ENCODE results near the gene PIH1D1. TPM values are rescaled to one million over a fixed set of nuclear protein-coding genes. Genes with fewer than 3 reads are reported as not detected.

PIH1D1 gene
- total and polyA plus RNA-seq, 2 of the 13 experiments (the other 11 are each of a cell fraction or from before 2014, with no cell fraction given): 110 to 137 TPM

DNA sequence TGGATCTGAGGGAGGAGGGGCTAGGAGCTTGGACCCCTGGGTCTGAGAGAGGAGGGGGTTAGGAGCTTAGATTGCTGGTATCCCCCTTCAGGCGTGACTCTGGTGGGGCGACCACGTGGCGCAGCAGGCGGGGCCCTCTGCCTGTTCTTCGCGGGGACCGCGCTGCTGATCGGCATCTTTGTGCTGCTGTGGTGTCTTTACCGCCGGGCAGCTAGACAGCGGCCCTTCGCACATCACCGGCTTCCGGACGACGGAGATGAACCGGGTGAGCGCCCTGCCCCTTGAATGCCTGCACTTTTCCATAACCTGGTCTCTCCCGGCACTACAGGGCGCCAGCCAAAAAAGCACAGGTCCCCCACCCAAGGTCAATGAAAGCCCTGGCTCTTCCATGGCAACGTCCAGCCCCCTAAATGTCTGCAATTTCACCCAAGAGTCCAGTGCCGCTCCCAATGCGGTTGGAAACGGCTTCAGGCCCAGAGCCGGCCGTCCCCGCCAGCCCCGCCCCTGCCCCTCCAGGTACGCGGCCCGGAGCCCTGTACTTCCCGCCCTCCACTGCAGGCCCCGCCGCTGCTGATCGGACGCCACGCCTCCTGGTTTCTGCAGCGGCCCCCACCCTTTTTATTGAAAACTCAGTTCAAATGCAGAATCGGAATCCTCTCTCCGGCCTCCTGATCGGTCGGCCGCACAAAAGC lies 23.6 kb downstream of the PIH1D1 start (continued):
- TF ChIP-seq, protein P1, sequence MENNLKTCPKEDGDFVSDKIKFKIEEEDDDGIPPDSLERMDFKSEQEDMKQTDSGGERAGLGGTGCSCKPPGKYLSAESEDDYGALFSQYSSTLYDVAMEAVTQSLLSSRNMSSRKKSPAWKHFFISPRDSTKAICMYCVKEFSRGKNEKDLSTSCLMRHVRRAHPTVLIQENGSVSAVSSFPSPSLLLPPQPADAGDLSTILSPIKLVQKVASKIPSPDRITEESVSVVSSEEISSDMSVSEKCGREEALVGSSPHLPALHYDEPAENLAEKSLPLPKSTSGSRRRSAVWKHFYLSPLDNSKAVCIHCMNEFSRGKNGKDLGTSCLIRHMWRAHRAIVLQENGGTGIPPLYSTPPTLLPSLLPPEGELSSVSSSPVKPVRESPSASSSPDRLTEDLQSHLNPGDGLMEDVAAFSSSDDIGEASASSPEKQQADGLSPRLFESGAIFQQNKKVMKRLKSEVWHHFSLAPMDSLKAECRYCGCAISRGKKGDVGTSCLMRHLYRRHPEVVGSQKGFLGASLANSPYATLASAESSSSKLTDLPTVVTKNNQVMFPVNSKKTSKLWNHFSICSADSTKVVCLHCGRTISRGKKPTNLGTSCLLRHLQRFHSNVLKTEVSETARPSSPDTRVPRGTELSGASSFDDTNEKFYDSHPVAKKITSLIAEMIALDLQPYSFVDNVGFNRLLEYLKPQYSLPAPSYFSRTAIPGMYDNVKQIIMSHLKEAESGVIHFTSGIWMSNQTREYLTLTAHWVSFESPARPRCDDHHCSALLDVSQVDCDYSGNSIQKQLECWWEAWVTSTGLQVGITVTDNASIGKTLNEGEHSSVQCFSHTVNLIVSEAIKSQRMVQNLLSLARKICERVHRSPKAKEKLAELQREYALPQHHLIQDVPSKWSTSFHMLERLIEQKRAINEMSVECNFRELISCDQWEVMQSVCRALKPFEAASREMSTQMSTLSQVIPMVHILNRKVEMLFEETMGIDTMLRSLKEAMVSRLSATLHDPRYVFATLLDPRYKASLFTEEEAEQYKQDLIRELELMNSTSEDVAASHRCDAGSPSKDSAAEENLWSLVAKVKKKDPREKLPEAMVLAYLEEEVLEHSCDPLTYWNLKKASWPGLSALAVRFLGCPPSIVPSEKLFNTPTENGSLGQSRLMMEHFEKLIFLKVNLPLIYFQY (CRISPR knock-in tag; IDR thresholded peaks at IDR 0.05; ENCODE audit: borderline replicate concordance): no peak
- TF ChIP-seq, protein P2, sequence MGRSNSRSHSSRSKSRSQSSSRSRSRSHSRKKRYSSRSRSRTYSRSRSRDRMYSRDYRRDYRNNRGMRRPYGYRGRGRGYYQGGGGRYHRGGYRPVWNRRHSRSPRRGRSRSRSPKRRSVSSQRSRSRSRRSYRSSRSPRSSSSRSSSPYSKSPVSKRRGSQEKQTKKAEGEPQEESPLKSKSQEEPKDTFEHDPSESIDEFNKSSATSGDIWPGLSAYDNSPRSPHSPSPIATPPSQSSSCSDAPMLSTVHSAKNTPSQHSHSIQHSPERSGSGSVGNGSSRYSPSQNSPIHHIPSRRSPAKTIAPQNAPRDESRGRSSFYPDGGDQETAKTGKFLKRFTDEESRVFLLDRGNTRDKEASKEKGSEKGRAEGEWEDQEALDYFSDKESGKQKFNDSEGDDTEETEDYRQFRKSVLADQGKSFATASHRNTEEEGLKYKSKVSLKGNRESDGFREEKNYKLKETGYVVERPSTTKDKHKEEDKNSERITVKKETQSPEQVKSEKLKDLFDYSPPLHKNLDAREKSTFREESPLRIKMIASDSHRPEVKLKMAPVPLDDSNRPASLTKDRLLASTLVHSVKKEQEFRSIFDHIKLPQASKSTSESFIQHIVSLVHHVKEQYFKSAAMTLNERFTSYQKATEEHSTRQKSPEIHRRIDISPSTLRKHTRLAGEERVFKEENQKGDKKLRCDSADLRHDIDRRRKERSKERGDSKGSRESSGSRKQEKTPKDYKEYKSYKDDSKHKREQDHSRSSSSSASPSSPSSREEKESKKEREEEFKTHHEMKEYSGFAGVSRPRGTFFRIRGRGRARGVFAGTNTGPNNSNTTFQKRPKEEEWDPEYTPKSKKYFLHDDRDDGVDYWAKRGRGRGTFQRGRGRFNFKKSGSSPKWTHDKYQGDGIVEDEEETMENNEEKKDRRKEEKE (IDR thresholded peaks at IDR 0.05): no peak
- TF ChIP-seq ZNF446 (CRISPR knock-in tag; IDR thresholded peaks at IDR 0.05) (no peak), ZNF143 (CRISPR knock-in tag; IDR thresholded peaks at IDR 0.05) (no peak), ZNF264 (CRISPR knock-in tag; IDR thresholded peaks at IDR 0.05) (peak; percentile 64; the same call in 1 of the 2 replicates), EZH2 (conservative IDR thresholded peaks at IDR 0.05; ENCODE audit: low read depth, low read length) (0 out of 2 replicates have a peak, but pooled peaks have one; percentile 53), GZF1 (CRISPR knock-in tag; IDR thresholded peaks at IDR 0.05) (no peak), ZNF792 (CRISPR knock-in tag; IDR thresholded peaks at IDR 0.05) (no peak)
- TF ChIP-seq, protein P3, sequence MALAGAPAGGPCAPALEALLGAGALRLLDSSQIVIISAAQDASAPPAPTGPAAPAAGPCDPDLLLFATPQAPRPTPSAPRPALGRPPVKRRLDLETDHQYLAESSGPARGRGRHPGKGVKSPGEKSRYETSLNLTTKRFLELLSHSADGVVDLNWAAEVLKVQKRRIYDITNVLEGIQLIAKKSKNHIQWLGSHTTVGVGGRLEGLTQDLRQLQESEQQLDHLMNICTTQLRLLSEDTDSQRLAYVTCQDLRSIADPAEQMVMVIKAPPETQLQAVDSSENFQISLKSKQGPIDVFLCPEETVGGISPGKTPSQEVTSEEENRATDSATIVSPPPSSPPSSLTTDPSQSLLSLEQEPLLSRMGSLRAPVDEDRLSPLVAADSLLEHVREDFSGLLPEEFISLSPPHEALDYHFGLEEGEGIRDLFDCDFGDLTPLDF (CRISPR knock-in tag; IDR thresholded peaks at IDR 0.05): no peak
- TF ChIP-seq, protein P4, sequence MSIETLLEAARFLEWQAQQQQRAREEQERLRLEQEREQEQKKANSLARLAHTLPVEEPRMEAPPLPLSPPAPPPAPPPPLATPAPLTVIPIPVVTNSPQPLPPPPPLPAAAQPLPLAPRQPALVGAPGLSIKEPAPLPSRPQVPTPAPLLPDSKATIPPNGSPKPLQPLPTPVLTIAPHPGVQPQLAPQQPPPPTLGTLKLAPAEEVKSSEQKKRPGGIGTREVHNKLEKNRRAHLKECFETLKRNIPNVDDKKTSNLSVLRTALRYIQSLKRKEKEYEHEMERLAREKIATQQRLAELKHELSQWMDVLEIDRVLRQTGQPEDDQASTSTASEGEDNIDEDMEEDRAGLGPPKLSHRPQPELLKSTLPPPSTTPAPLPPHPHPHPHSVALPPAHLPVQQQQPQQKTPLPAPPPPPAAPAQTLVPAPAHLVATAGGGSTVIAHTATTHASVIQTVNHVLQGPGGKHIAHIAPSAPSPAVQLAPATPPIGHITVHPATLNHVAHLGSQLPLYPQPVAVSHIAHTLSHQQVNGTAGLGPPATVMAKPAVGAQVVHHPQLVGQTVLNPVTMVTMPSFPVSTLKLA (IDR thresholded peaks at IDR 0.05): no peak
- TF ChIP-seq, protein P5, sequence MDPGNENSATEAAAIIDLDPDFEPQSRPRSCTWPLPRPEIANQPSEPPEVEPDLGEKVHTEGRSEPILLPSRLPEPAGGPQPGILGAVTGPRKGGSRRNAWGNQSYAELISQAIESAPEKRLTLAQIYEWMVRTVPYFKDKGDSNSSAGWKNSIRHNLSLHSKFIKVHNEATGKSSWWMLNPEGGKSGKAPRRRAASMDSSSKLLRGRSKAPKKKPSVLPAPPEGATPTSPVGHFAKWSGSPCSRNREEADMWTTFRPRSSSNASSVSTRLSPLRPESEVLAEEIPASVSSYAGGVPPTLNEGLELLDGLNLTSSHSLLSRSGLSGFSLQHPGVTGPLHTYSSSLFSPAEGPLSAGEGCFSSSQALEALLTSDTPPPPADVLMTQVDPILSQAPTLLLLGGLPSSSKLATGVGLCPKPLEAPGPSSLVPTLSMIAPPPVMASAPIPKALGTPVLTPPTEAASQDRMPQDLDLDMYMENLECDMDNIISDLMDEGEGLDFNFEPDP (CRISPR knock-in tag; conservative IDR thresholded peaks at IDR 0.05): no peak
